HG02973 (cell line): Measurements from ENCODE around the gene LRPPRC.

Source experiments
- ATAC-seq: cut with Tn5 transposase; IDR thresholded peaks from one replicate; pipeline ENCODE4 v1.9.1; 2021; ENCODE audit warnings: moderate library complexity; ENCODE audit not compliant: unreplicated experiment

Gene LRPPRC

DNA sequence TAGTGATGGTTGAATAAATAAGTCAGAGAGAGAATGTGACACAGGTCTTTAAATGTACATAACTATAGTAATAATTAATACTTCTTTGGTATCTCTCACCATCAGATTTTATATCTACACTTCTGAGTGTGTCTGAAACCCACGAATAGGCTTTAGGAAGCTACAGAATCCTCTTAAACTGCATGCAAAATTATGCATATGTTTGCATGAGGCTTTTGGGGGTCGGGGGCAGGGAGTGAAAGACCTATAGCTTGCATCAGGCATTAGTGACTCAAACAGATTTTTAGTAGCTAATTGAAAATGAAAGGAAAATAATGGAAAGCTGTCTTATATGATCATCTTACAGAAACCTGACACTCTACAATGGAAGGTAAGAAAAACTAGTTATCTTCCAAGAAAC lies 14.9 kb downstream of the LRPPRC start:
- ATAC-seq = no peak

DNA sequence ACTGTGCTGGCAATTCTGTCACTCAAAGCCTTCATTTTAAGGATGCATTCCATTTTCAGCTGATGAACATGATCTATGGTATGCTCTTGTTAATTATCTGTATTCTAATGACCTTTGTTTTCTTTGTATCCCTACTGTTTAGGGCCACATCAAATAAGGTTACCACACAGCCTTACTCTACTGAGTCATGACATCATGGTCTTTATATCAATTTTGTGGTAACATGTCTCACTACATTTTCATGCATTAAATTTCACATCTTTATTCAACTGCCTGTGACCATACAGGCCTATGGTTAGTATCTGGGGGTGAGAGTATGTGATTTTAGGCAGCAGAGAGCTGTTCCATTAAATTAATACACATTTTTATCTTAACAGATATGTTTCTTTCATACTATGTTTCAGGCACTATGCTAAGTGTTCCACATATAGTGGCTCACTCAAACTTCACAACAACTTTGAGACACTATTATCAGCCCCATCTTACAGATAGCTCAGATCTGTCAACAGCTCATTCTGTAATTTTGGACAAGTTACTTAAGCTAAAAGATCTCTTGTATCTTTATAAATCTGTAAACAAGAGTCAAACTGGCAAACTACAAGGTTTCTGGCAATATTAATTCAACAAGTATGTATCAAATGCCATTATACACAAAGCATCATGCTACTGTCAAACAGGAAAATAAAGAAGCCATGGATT lies 18.0 kb downstream of the LRPPRC start:
- no peak for ATAC-seq

DNA sequence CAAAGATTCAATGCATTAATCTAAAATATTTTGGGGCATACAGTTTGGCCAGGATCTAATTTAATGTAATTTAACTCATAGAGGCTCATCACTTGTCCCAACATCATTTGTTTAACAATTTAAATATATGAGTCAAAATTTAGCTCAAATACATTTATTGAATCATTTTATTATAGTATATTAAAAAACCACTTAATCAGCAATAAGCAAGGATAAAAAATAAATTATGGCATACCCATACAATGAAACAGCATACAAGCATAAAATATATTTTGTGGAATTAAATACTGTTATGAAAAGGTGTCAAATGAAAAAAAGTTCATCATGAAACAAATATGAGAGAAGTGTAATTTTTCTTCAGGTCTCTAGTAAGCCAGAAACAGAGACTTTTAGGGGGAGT lies 34.9 kb downstream of the LRPPRC start:
- no peak for ATAC-seq

DNA sequence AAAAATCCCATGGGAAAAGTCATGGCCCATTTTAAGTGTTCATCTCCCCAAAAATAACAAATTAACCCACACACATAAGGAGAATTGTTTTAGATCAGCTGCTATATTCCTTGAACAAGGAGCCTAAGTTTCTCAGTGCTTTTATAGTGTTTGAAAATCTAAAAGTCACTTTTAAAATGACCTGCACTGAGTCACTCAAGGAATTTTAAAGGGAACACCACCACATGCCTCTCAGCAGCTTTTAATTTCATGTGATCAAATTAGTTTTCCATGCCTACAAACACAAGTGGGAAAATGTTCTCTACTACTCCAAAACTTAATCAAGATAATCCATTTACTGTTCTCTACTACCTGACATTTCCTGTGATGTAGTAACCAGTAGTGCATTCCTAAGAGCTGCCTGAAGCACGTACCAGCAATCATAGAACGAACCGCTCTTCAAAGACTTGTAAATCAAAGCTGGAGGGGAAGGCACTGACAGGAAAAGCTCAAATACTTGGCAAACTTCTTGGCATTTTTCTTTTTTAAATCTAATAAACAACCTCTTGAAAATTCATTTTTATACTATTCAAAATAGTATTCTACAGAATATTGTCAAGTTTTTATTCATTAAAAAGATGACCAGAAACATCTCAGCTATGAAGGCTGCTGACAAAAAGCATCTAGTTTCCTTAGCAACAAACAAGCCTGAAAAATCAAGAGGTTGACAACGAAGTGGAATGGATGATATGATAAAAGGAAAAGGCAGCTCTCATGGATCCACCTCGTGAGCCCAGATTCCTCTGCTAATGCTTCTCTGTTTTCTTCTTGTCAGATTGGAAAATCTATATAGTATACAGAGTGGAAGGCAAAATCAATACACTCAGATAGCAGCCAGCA lies 37.2 kb downstream of the LRPPRC start:
- ATAC-seq = no peak

DNA sequence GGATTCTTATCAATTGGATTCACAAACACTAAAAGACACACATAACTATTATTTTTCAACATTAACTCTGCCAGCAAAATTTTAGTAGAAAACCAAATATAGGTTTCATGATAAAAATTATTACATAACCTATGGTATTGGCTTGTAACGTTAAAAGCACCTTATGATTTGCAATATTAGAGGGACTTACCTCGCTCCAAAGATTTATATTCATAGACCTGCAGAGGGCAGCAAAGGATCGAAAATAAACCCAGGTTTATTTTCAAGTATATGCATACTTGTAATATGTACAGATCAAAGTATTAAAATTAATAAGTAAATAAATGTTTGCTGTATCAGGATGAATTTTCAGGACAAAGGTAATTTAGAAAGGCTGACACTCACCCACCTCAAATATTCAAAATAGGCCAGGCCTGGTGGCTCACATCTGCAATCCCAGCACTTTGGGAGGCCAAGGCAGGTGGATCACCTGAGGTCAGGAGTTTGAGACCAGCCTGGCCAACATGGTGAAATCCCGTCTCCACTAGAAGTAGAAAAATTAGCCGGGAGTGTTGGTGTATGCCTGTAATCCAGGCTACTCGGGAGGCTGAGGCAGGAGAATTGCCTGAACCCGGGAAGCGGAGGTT lies 45.3 kb downstream of the LRPPRC start:
- ATAC-seq = no peak

DNA sequence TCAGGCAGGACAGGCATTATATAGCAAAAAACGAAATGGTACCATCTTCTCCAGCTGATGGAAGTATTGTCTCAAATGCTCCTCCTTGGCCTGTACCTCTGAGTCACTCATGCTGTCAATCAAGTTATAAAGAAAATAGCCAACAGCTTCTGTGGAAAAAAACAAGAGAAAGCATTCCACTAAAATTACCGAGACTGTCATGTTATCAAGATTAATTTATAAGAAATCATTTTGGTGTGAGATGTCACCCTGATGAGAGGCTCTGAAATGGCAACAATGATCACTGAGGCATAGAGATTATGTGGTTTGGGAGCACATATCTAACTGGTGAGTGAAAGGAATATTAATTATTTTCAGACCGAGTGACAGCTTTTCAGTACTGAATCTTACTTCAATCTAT lies 47.4 kb downstream of the LRPPRC start:
- no peak for ATAC-seq

DNA sequence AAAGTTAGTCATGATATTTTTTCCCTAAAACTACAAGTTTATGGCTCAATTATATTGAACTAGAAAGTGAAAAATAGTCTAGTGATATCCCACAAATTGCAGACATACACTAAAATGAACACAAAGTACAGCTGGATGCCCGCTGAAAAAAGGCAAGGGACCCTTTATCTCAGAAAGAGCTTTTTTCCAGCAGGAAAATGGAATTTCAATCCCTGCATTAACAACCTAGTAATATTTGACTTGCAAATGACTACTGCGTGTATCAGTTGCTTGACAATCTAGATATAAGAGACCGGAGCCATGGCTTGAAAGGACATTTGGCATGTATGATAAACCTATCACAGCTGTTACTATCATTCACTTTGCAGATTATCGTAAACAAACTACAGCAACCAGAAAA lies 49.1 kb downstream of the LRPPRC start:
- ATAC-seq = no peak

DNA sequence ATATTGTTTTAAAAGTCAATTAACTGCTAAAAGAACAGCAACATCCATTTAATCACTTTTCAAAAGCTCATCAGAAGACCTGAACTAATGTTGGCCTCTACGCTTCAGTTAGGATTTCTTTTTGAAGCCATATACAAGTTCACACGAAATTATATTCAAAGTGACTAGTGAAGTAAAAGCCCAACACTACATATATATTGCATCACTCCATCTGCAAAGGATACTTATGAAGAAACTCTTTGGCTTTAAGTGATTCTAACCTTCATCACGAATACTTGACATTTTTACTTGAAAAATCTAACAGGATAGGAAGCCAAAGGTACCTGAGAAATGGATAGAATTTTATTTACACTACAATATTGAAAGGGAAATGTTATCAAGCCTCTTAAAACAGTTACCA lies 50.4 kb downstream of the LRPPRC start:
- ATAC-seq = no peak

DNA sequence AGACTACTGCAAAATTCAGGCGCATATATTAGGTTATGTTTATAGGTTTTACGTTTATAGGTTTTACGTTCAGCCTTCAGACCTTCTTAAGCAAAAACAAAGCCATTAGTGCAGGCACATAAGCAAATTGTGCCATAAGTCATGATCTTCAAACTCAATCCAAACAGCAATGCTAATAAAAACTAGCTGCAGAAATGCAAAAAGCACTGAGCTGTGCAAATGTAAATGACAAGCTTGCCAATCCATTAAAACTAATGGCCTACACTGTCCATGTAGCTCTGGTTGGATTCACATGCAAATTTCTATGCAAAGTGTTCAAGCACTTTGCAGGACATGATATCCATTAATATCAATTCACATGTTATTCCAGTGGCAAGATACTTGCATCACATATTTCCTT lies 50.9 kb downstream of the LRPPRC start:
- ATAC-seq = no peak

DNA sequence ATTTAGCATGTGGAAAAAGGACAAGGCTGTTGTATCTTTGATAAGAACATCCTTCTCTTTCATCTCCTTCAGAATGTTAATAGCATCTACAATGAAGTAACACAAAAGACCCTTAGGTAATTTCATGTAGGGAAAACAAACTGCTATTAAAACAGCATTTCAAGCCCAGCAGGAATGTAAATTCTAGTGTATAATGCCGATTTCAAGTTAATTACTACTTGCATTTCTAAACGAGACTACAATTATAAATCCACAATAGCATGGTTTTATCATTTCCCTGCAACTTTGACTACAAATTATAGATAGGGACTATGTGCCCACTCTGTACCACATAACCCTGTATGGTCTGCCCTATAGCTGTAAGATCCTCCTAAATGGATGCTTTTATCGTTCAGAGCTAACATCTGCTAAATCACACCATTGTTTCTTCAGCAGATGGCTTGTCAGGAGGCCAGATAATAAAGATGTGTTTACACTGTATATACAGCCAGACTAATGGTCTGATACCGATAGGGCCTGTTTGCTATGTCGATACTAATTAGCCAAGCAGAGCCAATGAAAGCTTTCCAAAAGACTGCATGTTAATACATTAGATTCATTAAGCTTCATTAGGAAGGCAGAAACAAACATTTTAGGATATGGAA lies 51.9 kb downstream of the LRPPRC start:
- no peak for ATAC-seq

DNA sequence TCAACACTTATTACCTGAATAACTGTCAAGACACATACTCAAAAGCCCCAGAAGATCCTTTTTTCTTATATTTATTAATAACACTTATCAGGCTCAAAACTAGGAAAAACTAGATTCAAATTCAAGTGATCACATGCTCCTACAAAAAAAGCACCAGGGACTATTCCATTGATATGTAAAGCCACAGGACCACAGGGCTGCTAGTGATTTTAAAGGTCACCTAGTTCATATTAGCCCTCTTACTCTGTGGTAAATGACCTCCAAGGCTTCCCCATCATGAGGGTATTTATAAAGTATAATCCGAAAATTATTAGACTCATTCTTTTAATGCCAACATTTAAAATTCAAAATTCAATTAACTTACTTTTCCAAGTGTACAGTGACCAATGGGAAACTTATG lies 52.5 kb downstream of the LRPPRC start:
- ATAC-seq = no peak

DNA sequence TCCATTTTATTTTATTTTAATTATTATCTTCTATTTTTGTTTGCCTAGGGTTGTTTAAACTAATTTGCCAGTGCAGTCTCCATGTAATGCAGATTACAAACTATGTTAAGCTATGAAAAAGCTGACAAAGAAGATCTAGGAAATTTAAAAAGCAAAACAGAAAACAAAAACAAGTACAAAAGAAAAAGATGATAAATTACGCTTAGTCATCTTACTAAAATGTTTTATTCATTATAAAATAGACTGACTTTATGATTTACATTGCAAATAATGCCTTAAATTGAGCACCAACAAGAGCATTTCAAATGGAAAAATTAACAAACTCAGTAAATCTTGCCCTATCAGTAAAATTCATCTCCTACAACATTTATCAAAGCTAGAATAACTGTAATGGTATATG lies 52.9 kb downstream of the LRPPRC start:
- ATAC-seq = no peak

DNA sequence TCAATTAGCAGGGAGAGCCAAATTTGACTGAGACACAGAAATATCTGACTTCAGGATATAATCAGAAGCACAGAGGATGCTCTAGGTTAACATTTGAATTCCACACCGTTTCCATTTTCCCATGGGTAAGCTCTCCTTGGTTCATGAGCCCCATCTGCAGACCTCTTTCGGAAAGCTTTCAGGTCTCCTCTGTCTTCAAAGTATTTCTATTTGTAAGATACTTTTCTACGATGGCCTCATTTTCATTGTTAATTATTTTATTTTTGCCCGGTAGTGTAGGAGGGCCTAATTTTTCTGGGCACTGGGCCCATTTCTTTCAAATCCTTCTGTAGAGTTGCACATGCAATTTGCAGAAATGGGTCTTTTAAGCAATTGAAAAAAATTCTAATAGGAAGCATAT lies 53.8 kb downstream of the LRPPRC start:
- ATAC-seq = no peak

DNA sequence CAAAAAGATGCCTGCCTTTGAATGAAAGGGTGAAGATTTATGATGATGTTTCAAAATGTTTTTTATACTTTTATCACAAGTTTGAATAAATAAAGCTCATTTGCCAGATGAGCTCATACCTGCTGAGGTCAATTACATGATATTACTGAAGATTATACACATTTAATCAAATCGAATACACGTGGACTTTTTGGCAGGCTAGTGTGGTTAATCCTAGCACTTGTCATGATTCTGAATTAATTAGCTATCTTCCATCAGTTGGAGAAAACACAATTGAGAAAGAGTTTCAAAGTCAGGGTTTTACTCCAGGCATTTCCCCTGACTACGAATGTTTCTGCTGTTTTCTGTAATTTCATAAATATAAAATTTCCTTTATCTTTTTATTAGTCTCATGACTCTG lies 54.4 kb downstream of the LRPPRC start:
- ATAC-seq = no peak

DNA sequence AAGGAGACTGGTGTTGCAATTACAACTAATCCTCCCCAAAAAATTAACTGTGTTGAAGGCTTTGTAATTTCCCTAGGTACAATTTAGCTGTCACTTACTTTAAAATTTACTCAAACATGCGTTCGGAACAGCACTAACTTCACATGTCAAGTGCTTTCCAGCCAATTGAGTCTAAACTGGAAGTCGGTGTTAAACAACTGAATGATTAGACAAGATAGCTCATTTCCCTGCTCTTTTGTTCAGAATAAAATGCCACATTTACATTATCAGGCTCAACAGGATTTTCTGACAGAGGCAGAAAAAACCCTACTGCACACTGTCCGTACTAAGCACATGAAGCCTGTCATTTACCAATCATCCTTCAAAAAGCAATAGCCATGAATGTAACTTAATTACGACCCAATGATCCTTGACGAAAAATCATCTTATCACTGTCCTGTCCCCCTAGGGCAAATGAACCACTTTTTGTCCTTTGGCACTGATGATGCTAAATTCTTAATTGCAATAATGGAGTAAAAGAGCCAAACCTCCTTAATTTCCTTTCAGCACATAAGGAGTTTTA lies 56.0 kb downstream of the LRPPRC start:
- no peak for ATAC-seq

DNA sequence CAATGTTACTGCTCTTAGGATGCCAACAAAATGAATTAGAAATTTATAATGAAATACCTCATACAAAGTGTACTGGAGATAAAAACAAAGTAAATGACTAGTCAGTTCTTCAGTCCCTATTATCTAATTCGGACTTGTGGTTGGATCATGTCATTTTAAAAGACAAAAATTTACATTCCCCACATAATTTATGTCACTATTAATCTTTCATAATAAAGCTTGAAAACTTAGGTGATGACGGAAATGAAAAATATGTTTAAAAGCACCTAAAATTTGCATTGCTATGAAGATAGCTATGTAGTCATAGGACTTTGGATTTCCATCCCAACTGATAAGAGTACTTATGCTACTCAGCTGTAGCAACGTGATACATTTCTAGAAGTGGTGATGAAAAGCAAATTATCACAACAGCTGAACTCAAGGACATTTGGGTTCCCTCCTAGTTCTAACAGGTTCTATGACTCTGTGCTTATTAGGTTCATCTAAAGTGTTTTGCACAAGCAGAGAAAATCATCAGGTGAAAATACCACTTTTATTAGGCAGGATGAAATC lies 58.4 kb downstream of the LRPPRC start:
- ATAC-seq = no peak

DNA sequence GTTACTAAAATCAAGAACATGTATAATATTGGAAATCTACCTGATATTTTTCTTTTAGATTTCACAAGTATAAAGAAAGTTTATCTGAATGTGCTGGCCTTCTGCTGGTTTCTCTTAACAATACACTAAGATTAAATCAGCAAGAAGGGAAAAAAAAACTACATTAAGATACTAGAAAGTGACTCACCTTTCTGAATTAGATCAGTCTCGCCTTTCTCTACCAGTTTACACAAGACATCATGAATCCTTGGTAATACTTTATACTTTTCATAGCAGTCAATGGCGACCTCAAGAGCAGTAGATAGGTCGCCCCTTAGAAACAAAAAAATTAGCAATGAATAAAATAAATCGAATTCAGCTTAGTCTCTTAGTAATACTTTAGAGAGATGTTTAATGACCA lies 61.2 kb downstream of the LRPPRC start:
- ATAC-seq = no peak

DNA sequence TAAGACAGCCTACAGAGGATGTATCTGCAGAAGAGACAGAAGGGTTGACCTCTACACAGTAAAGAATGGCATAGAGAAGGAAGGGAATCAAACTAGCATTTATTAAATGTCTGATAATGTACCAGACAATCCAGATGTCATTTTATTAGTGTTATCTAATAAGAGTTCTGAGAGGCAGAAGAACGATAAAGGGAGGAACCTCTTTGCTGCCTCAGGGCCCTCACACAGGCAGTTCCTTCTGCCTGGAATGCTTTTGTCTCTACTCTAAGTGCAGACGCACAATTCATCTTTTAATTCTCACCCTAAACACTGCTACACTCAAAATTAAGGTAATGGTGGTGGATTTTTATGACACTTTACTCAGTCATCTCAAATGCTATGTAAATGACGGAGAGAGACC lies 64.5 kb downstream of the LRPPRC start:
- no peak for ATAC-seq

DNA sequence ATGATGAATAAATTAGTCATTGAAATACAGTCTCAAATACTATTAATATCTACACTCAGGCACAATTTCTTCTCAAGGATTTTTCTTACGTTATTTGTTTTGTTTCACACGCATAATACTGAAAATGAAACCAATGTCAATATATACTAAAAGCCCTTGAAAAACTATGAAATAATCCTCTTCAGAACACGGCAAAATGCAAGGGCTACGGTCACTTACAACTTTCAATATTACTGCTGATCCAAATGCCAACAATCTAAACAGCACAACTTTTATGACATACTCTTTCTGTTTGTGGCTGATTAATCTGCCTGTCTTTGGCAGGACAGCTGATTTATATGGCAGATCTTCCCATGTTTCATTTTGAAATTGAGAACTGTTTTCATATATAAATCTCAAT lies 68.3 kb downstream of the LRPPRC start:
- no peak for ATAC-seq

DNA sequence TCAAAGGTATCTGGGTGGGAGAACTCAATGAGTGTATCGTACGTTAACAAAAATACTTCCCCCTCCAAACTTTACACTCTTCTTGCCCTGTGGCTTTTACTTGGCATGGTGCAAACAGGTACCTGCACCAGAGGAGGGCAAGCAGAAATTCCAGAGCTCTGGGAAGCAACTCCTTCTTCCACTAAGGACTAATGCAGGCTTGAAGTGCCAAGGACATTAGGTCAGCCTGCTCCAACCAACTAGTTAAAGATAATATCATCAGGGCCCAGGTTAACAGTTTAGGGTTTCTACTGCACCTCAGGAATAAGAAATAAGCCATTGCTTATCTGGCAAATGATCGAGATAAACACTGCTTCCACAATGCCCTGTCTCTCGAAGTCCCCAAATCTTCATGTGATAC lies 70.4 kb downstream of the LRPPRC start:
- ATAC-seq = no peak

DNA sequence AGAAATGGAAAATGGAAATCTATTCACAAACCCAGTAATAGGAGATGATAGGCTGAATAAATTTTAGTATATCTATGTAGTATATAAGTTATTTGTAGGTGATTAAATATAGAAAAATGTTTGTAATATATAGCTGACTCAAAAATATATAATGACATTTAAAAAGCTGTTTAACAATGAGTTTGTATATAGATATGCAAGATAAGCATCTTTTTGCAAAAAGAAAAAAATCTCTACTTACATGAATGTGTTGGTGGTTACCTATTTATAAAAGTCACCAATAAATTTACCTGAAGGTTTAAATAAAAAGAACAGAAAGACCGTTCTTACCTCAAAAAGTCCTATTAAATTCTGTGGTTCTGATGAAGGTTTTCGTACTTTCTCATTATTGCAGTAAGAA lies 71.3 kb downstream of the LRPPRC start:
- no peak for ATAC-seq
